Right cardiac atrium (tissue), 5 donors: ENCODE data around the gene USP24. TPM values are rescaled to one million over a fixed set of nuclear protein-coding genes. Genes with fewer than 3 reads are reported as not detected.

ENCODE experiments used
- ATAC-seq, 2 donors: fragments of 200-7000 bp; cut with Tn5 transposase; one replicate each; pipeline versions ENCODE4 v1.8.0 to v1.9.1; 2020; ENCODE audit warnings: moderate library complexity in 2 of 2, mild to moderate bottlenecking in 1 of 2
- DNase-seq, 3 donors: peaks; one replicate each; pipeline ENCODE4 v3.0.0-alpha.2; 2020
- H3K27ac ChIP-seq: one replicate; pipeline ENCODE4 v1.5.1; 2013; ENCODE audit warnings: mild to moderate bottlenecking, low read length, control low read depth, moderate library complexity
- H3K27me3 ChIP-seq: one replicate; pipeline ENCODE4 v1.6.1; 2013; ENCODE audit not compliant: control insufficient read depth, insufficient read depth
- H3K4me1 ChIP-seq: one replicate; pipeline ENCODE4 v1.6.1; 2013; ENCODE audit warnings: low read length; ENCODE audit not compliant: control insufficient read depth, insufficient read depth
- H3K4me3 ChIP-seq: one replicate; pipeline ENCODE4 v1.5.1; 2013; ENCODE audit warnings: low read length, control low read depth
- H3K9me3 ChIP-seq: one replicate; pipeline ENCODE4 v1.6.1; 2013; ENCODE audit warnings: low read length; ENCODE audit not compliant: control insufficient read depth
- WGBS: extraction: QIAGEN DNeasy Blood & Tissue Kit; methylation state at CpG from one replicate; pipeline ENCODE4 v1.1.7; 2013; 5-methylcytosine and 5-hydroxymethylcytosine counted together
- intact Hi-C, 4 donors: fragments of 100-400 bp; cut with DNase I; formaldehyde crosslinking; loops; one replicate each; pipeline versions ENCODE4 v1.11.0 to v1.14.0; 2022 to 2023
- polyA plus RNA-seq: library from polyadenylated mRNA; stranded (reverse); fragments of 200-250 nt; gene quantifications from one replicate; pipeline ENCODE4 v1.2.3, GENCODE V29; 2013
- total RNA-seq, 4 donors: library from RNA; stranded (reverse); fragmentation: NEBNext Ultra II Directional; extraction: Animal tissue kit (Norgen Biotek cat#: 25700); gene quantifications; one replicate each; pipeline ENCODE4 v1.2.1, GENCODE V29; 2021
- donor health status: healthy with polysubstance abuse.
- donor health status: DM: no; HTN: yes; CAD: no.
- donor health status: DM: no; HTN: no; CAD: no.
- donor health status: DM: no; HTN: yes; CAD: no; lungs with severe emphysema.
- donor health status: DM: yes; HTN: yes; CAD: no.

The USP24 gene
- total and polyA plus RNA-seq, 5 donors, result 11.4 to 35.7 (median 34.7) TPM

- WGBS, result 37% methylated on average over 9 of the region's 9 CpGs
- DNase-seq, result no peak
- Histone ChIP-seq H3K9me3 (no peaks in the 10 kb centered on the region), H3K4me1 (no peaks in the 10 kb centered on the region), H3K27ac (peak overlapping the region; percentile 32), H3K27me3 (no peaks in the 10 kb centered on the region), H3K4me3 (no peak overlapping the region)
- intact Hi-C loops, result no loop called here
- ATAC-seq, result no peak
These were observed 133.8 kb downstream of the USP24 start for GRCh38 chr1:55081188-55081904.

GRCh38 chr1:55079651-55080050 lies 135.5 kb downstream of the USP24 start:
- intact Hi-C loops, result no loop called here
- Histone ChIP-seq H3K27me3 (no peaks in the 10 kb centered on the region), H3K27ac (no peak overlapping the region), H3K4me3 (no peak overlapping the region), H3K4me1 (no peaks in the 10 kb centered on the region), H3K9me3 (no peaks in the 10 kb centered on the region)
- WGBS, result 96% methylated on average over 7 of the region's 7 CpGs
- ATAC-seq (no peak), DNase-seq (no peak)

- Histone ChIP-seq H3K27ac (no peak overlapping the region), H3K4me3 (no peak overlapping the region), H3K4me1 (no peaks in the 10 kb centered on the region), H3K27me3 (no peaks in the 10 kb centered on the region), H3K9me3 (no peaks in the 10 kb centered on the region)
- no peak for DNase-seq
- intact Hi-C loops, result no loop called here
- 81% methylated on average over 3 of the region's 3 CpGs for WGBS
- ATAC-seq, result no peak
These were observed 136.7 kb downstream of the USP24 start for GRCh38 chr1:55078470-55078869.

- Histone ChIP-seq H3K27me3 (no peaks in the 10 kb centered on the region), H3K4me1 (no peaks in the 10 kb centered on the region), H3K4me3 (no peak overlapping the region), H3K9me3 (no peaks in the 10 kb centered on the region), H3K27ac (no peak overlapping the region)
- no peak for DNase-seq
- no peak for ATAC-seq
- WGBS, result 73% methylated on average over 1 of the region's 1 CpG
- intact Hi-C loops, result no loop called here
These were observed 138.8 kb downstream of the USP24 start for GRCh38 chr1:55076356-55076755.

- Histone ChIP-seq H3K9me3 (no peaks in the 10 kb centered on the region), H3K27ac (no peak overlapping the region), H3K27me3 (no peaks in the 10 kb centered on the region), H3K4me1 (peaks cover 5% of the 10 kb centered on the region), H3K4me3 (no peak overlapping the region)
- 69% methylated on average over 2 of the region's 2 CpGs for WGBS
- ATAC-seq (no peak), DNase-seq (no peak)
- intact Hi-C loops, result no loop called here
These were observed 140.7 kb downstream of the USP24 start for GRCh38 chr1:55074455-55074854.

- DNase-seq (no peak), ATAC-seq (no peak)
- intact Hi-C loops, result no loop called here
- Histone ChIP-seq H3K4me3 (no peak overlapping the region), H3K4me1 (peaks cover 5% of the 10 kb centered on the region), H3K27me3 (no peaks in the 10 kb centered on the region), H3K9me3 (no peaks in the 10 kb centered on the region), H3K27ac (no peak overlapping the region)
- 86% methylated on average over 3 of the region's 3 CpGs for WGBS
These were observed 141.8 kb downstream of the USP24 start for GRCh38 chr1:55073187-55073916.

- DNase-seq (peak in 1 of 3 donors; percentile 30), ATAC-seq (peak; percentile 43 to 59)
- intact Hi-C loops, result no loop called here
- no peaks in the 10 kb centered on the region for H3K9me3 ChIP-seq
- 43% methylated on average over 8 of the region's 8 CpGs for WGBS
- H3K27me3 ChIP-seq, result no peaks in the 10 kb centered on the region
- no peak overlapping the region for H3K27ac ChIP-seq
- peaks cover 5% of the 10 kb centered on the region for H3K4me1 ChIP-seq
- H3K4me3 ChIP-seq, result no peak overlapping the region
These were observed 143.7 kb downstream of the USP24 start for GRCh38 chr1:55071477-55071876.

GRCh38 chr1:55070293-55071164 lies 144.6 kb downstream of the USP24 start:
- WGBS, result 50% methylated on average over 17 of the region's 17 CpGs
- peak in 1 of 3 donors; percentile 42 for DNase-seq
- H3K27me3 ChIP-seq, result no peaks in the 10 kb centered on the region
- no peak for ATAC-seq
- no peak overlapping the region for H3K4me3 ChIP-seq
- intact Hi-C loops, result no loop called here
- no peak overlapping the region for H3K27ac ChIP-seq
- H3K9me3 ChIP-seq, result no peaks in the 10 kb centered on the region
- H3K4me1 ChIP-seq, result peaks cover 5% of the 10 kb centered on the region

GRCh38 chr1:55069280-55069679 lies 145.9 kb downstream of the USP24 start:
- intact Hi-C loops, result no loop called here
- ATAC-seq (no peak), DNase-seq (no peak)
- no peak overlapping the region for H3K27ac ChIP-seq
- no peaks in the 10 kb centered on the region for H3K9me3 ChIP-seq
- 88% methylated on average over 7 of the region's 7 CpGs for WGBS
- no peaks in the 10 kb centered on the region for H3K27me3 ChIP-seq
- H3K4me3 ChIP-seq, result no peak overlapping the region
- H3K4me1 ChIP-seq, result peaks cover 7% of the 10 kb centered on the region

GRCh38 chr1:55068638-55069037 lies 146.5 kb downstream of the USP24 start:
- Histone ChIP-seq H3K9me3 (no peaks in the 10 kb centered on the region), H3K27ac (no peak overlapping the region), H3K4me1 (peaks cover 8% of the 10 kb centered on the region), H3K27me3 (no peaks in the 10 kb centered on the region), H3K4me3 (no peak overlapping the region)
- ATAC-seq, result no peak
- DNase-seq, result no peak
- WGBS, result 96% methylated on average over 9 of the region's 9 CpGs
- intact Hi-C loops, result no loop called here

- intact Hi-C loops, result no loop called here
- no peak for ATAC-seq
- H3K27me3 ChIP-seq, result no peaks in the 10 kb centered on the region
- H3K4me3 ChIP-seq, result no peak overlapping the region
- H3K4me1 ChIP-seq, result peaks cover 8% of the 10 kb centered on the region
- no peak for DNase-seq
- WGBS, result 75% methylated on average over 1 of the region's 1 CpG
- no peaks in the 10 kb centered on the region for H3K9me3 ChIP-seq
- no peak overlapping the region for H3K27ac ChIP-seq
These were observed 147.2 kb downstream of the USP24 start for GRCh38 chr1:55067914-55068313.
